ENCODE data around the gene ZNF845. TPM values are rescaled to one million over a fixed set of nuclear protein-coding genes. Genes with fewer than 3 reads are reported as not detected.
A peak's percentile ranks its signal among the peaks of the same experiment; 100 is the strongest.

Gene ZNF845
- total and polyA plus RNA-seq, 10 of the 15 experiments (the other 5 are each of a cell fraction or from before 2014, with no cell fraction given): 0.58 to 8.2 (median 4.1) TPM

GRCh38 chr19:53333463-53334449, at the start of gene ZNF845 (continued):
- TF ChIP-seq ZBED1 (IDR thresholded peaks at IDR 0.05; ENCODE audit: borderline replicate concordance) (no peak), SMC3 (IDR thresholded peaks at IDR 0.05; ENCODE audit: borderline replicate concordance, low read length) (no peak), CEBPB (IDR thresholded peaks at IDR 0.05; ENCODE audit: borderline replicate concordance in 1 of 2, low read depth in 2 of 2, low read length in 2 of 2) (no peak), IRF3 (IDR thresholded peaks at IDR 0.05) (no peak), FOXM1 (IDR thresholded peaks at IDR 0.05; ENCODE audit: low read depth, low read length) (no peak), BMI1 (IDR thresholded peaks at IDR 0.05; ENCODE audit: borderline replicate concordance) (no peak), ZBTB11 (CRISPR knock-in tag; IDR thresholded peaks at IDR 0.05) (no peak), GABPA (IDR thresholded peaks at IDR 0.05; ENCODE audit: low read depth) (no peak), YY1 (IDR thresholded peaks at IDR 0.05; ENCODE audit: low read depth, low read length) (0 out of 2 replicates have a peak, but pooled peaks have one; percentile 43), BACH1 (IDR thresholded peaks at IDR 0.05; ENCODE audit: borderline replicate concordance) (no peak), KDM1A (IDR thresholded peaks at IDR 0.05; ENCODE audit: borderline replicate concordance) (no peak), USF2 (IDR thresholded peaks at IDR 0.05; ENCODE audit: borderline replicate concordance, low read depth, low read length) (no peak), ETV6 (conservative IDR thresholded peaks at IDR 0.05 in 1 of 2, IDR thresholded peaks at IDR 0.05 in 1 of 2; ENCODE audit: borderline replicate concordance in 1 of 2, low read depth in 1 of 2) (no peak), ZBTB4 (CRISPR knock-in tag; IDR thresholded peaks at IDR 0.05) (no peak), ZZZ3 (IDR thresholded peaks at IDR 0.05; ENCODE audit: control insufficient read depth, insufficient read length, low read depth) (no peak), SIX5 (IDR thresholded peaks at IDR 0.05; ENCODE audit: low read depth, low read length, severe bottlenecking) (no peak), POLR2AphosphoS5 (IDR thresholded peaks at IDR 0.05; ENCODE audit: low read length) (peak; percentile 88), ASH2L (IDR thresholded peaks at IDR 0.05; ENCODE audit: borderline replicate concordance, low read depth) (no peak), CBX5 (IDR thresholded peaks at IDR 0.05; ENCODE audit: low read depth) (no peak), STAT1 (conservative IDR thresholded peaks at IDR 0.05) (no peak), HDGF (IDR thresholded peaks at IDR 0.05) (no peak)

Measured in GM12878 (cell line).